Measurements from ENCODE around the gene PWP2. TPM values are rescaled to one million over a fixed set of nuclear protein-coding genes. Genes with fewer than 3 reads are reported as not detected.
"Not testable (repeated sequence)": the region's sequence is repeated elsewhere in the genome, so short reads cannot be mapped to it uniquely, and the experiment has no call there.

PWP2 gene
- total and polyA plus RNA-seq, 11 donors, result 0.70 to 10.2 (median 5.0) TPM; not detected in 1

GRCh38 chr21:44163167-44163653 is 56.0 kb downstream of the PWP2 start:
- H3K4me3 ChIP-seq; DNase-seq; H3K27ac ChIP-seq; H3K27me3 ChIP-seq; H3K9me3 ChIP-seq; intact Hi-C loops (cut with DNase I); H3K4me1 ChIP-seq; ATAC-seq; H3K36me3 ChIP-seq: not testable (repeated sequence)
- 71% methylated on average over 6 of the region's 13 CpGs; no CpG with 5 or more reads in 3 of the 4 donors for WGBS, 4 donors

DNA sequence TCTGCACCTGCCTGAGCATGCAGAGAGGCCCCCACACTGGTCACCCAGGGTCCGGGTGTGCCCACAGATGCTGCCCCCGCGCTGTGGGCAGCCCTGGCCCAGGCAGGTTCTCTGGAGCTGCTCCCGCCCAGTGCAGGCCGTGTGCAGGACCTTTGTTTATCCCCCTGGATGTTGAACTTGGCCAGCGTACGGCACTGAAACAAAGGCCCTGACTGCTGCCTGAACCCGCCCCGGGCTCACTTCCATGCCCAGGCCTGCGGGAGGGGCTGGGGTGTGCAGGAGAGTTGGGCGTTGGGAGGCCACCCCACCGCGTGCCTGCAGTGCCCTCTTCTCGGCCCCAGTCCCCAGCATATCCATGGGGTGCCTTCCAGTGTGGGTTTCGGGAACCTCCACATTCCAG is 58.7 kb downstream of the PWP2 start:
- H3K36me3 ChIP-seq; H3K27me3 ChIP-seq; H3K4me1 ChIP-seq; DNase-seq; H3K4me3 ChIP-seq; intact Hi-C loops (cut with DNase I); H3K27ac ChIP-seq; H3K9me3 ChIP-seq: not testable (repeated sequence)
- 79% methylated on average over 6 of the region's 15 CpGs; no CpG with 5 or more reads in 3 of the 4 donors for WGBS, 4 donors
- peak in 2 of 4 donors; percentile 10 to 65 for ATAC-seq

DNA sequence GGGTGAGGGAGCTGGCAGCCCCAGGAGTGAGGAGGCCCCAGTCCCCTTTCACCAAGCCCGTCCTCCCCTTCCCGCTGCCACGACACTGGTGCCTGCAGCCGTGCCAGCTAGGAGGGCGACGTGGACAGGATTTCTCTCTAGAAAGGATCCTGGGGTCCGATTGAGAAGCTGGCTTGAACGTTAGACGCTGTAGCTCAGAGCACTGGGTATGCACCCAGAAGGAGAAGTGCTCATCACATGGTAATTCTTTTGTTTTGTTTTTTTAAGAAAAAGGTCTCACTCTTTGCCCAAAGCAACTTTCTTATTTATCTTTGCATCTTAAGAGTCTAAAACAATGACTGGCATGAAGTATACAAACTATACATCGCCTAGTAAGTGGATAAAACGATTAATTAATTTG is 60.3 kb downstream of the PWP2 start:
- H3K4me3 ChIP-seq; intact Hi-C loops (cut with DNase I); H3K27ac ChIP-seq; H3K4me1 ChIP-seq; DNase-seq; ATAC-seq; H3K9me3 ChIP-seq; H3K27me3 ChIP-seq; H3K36me3 ChIP-seq: not testable (repeated sequence)
- 100% methylated on average over 1 of the region's 11 CpGs; no CpG with 5 or more reads in 3 of the 4 donors for WGBS, 4 donors

DNA sequence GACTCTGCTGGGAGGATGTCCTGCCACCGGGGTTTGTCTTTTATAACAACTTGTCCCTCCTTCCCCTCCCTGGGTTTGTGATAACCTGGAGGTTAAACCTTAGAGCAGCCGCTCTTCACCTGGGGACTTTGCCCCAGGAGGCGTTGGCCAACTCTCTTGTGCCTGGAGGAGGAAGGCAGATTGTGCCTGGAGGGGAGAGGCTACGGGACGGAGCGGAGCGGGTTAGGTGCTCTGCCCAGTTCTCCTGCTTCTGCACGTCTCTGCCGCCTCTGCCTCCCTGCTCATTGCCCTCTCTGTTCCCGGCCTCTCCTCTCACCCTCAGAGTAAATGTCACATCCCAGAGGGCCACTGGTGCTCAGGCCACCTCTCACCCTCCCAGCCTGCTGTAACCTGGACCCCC is 63.1 kb downstream of the PWP2 start:
- H3K27me3 ChIP-seq; H3K4me3 ChIP-seq; H3K36me3 ChIP-seq; H3K27ac ChIP-seq; ATAC-seq; H3K4me1 ChIP-seq; intact Hi-C loops (cut with DNase I); H3K9me3 ChIP-seq; DNase-seq: not testable (repeated sequence)
- WGBS, 4 donors, result no CpG with 5 or more reads among the region's 10 CpGs

DNA sequence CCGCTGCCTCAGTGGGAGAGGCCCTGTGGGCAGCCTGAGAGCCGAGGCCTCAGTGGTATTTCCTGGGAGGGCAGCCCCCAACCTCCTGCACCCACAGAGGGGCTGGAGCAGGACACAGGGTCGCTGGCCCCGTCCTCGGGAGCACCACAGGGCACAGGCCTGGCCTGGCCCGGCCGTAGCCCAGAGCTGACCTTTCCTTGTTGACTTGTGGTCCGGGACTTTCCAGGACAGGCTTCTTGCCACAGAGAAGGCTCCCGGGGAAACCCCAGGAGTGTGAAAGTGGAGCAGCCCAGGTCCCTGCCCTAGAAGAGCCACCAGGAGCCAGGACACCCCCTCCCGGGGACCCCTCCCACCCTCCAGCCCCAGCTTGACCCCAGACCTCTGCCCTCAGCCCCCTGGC is 63.7 kb downstream of the PWP2 start:
- H3K4me1 ChIP-seq; H3K36me3 ChIP-seq; H3K4me3 ChIP-seq; H3K27me3 ChIP-seq; H3K27ac ChIP-seq; H3K9me3 ChIP-seq; intact Hi-C loops (cut with DNase I): not testable (repeated sequence)
- ATAC-seq (peak in 3 of 4 donors; percentile 33 to 54 (median 38)), DNase-seq (peak in 3 of 5 donors; percentile 13 to 27 (median 25))
- WGBS, 4 donors, result 20 to 70% methylated on average over 6 of the region's 10 CpGs; no CpG with 5 or more reads in 2 of the 4 donors

DNA sequence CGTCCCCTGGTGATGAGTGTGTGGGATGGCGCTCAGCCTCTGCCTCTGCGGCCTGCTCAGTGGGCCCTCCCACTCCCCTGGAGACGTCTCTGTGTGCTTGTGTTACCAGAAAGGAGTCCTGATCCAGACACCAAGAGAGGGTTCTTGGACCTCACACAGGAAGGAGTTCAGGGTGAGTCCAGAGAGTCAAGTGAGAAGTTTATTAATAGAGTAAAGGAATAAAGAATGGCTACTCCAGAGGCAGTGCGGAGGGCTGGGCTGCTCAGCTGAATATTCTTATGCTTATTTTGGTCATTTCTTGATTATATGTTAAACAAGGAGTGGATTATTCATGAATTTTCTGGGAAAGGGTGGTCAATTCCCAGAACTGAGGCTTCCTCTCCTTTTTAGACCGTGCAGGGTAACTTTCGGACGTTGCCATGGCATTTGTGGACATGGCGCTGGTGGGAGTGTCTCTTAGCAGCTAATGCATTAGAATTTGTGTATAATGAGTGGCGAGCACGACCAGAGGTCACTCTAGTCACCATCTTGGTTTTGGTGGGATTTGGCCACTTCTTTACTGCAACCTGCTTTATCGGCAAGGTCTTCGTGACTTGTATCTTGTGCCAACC is 64.9 kb downstream of the PWP2 start:
- H3K36me3 ChIP-seq; H3K27ac ChIP-seq; H3K4me3 ChIP-seq; intact Hi-C loops (cut with DNase I); DNase-seq; H3K4me1 ChIP-seq; H3K27me3 ChIP-seq; H3K9me3 ChIP-seq: not testable (repeated sequence)
- ATAC-seq, result peak in 2 of 4 donors; percentile 27 to 38
- no CpG with 5 or more reads among the region's 13 CpGs for WGBS, 4 donors

DNA sequence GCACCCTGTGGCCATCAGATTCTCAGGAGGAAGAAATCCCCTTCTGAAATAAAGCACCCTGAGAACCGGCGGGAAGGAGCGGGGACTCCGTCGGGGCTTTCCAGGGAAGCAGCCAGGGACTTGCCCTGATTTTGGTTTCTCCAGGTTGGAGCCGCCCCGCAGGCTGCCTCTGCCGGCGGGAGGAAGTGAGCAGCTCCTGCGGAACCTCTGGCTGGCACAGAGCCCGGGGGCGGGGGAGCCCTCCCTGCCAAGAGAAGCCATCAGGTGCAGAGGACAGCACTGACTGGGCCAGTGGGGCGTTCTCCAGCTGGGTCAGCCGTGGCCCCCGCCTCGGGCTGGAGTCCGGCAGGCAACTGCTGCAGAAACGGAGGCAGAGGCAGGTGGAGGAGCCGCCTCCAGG is 65.5 kb downstream of the PWP2 start:
- ATAC-seq, result peak; percentile 37 to 76 (median 63)
- H3K4me3 ChIP-seq; H3K27ac ChIP-seq; H3K27me3 ChIP-seq; H3K9me3 ChIP-seq; DNase-seq; H3K36me3 ChIP-seq; H3K4me1 ChIP-seq; intact Hi-C loops (cut with DNase I): not testable (repeated sequence)
- no CpG with 5 or more reads among the region's 19 CpGs for WGBS, 4 donors

GRCh38 chr21:44175189-44175588 is 68.0 kb downstream of the PWP2 start:
- DNase-seq; H3K9me3 ChIP-seq; H3K4me3 ChIP-seq; H3K36me3 ChIP-seq; H3K4me1 ChIP-seq; H3K27me3 ChIP-seq; H3K27ac ChIP-seq; intact Hi-C loops (cut with DNase I): not testable (repeated sequence)
- ATAC-seq, result peak in 3 of 4 donors; percentile 34 to 57 (median 51)
- 93% methylated on average over 2 of the region's 17 CpGs; no CpG with 5 or more reads in 3 of the 4 donors for WGBS, 4 donors

DNA sequence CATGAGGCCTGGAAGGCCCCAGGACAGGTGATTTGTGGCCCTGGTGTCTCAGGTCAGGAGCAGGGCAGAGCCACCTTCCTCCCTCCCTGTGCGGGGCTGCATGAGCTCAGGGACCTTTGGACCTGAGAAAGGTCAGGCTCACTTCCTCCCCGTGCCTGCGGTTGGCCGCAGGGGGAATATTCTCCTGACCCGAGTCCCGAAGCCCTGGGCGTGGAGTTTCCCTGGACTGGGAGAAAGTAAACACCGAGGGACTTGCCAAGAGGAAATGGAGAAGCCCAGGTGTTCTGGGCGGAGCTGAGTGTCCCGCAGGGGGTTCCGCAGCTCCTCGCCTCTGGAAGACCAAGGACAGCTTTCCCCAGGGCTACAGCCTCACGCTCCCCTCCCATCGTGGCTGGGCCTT is 68.9 kb downstream of the PWP2 start:
- WGBS, 4 donors, result 92% methylated on average over 6 of the region's 14 CpGs; no CpG with 5 or more reads in 3 of the 4 donors
- H3K27ac ChIP-seq, result not testable (repeated sequence)

More for the DNA sequence above, 68.9 kb downstream of the PWP2 start:
- H3K36me3 ChIP-seq; ATAC-seq; H3K4me1 ChIP-seq; H3K9me3 ChIP-seq; H3K27me3 ChIP-seq; intact Hi-C loops (cut with DNase I); H3K4me3 ChIP-seq; DNase-seq: not testable (repeated sequence)
